Measurements from ENCODE around the gene CROCC2. TPM values are rescaled to one million over a fixed set of nuclear protein-coding genes. Genes with fewer than 3 reads are reported as not detected.

CROCC2 gene
- total and polyA plus RNA-seq, 10 of the 15 experiments (the other 5 are each of a cell fraction or from before 2014, with no cell fraction given): not detected

- peak; percentile 9; the same call in 1 of the 2 replicates for TF ChIP-seq RUNX3 (IDR thresholded peaks at IDR 0.05; ENCODE audit: low read length)
- no peak for TF ChIP-seq REST (IDR thresholded peaks at IDR 0.05; ENCODE audit: low read depth, low read length)
- TF ChIP-seq MTA2 (IDR thresholded peaks at IDR 0.05; ENCODE audit: low read depth): peak; percentile 94
- no peak for TF ChIP-seq ESRRA (IDR thresholded peaks at IDR 0.05; ENCODE audit: low read length)
- no peak for TF ChIP-seq ZNF622 (IDR thresholded peaks at IDR 0.05)
- no peak for TF ChIP-seq BCL3 (IDR thresholded peaks at IDR 0.05; ENCODE audit: borderline replicate concordance, insufficient read depth, low read depth, low read length, poor library complexity, severe bottlenecking)
- TF ChIP-seq ZBED1 (IDR thresholded peaks at IDR 0.05; ENCODE audit: borderline replicate concordance): no peak
- no peak for TF ChIP-seq ATF2 (IDR thresholded peaks at IDR 0.05; ENCODE audit: low read length)
- TF ChIP-seq CREM (IDR thresholded peaks at IDR 0.05; ENCODE audit: low read depth): peak; percentile 84
- TF ChIP-seq CHD2 (IDR thresholded peaks at IDR 0.05; ENCODE audit: borderline replicate concordance, low read depth, low read length): no peak
- no peak for TF ChIP-seq BRCA1 (IDR thresholded peaks at IDR 0.05; ENCODE audit: low read depth, low read length)
- 0 out of 2 replicates have a peak, but pooled peaks have one; percentile 45 for TF ChIP-seq SMARCA5 (IDR thresholded peaks at IDR 0.05)
- TF ChIP-seq SUPT20H (IDR thresholded peaks at IDR 0.05; ENCODE audit: borderline replicate concordance, control insufficient read depth, low read depth, low read length): no peak
- TF ChIP-seq PRDM15 (CRISPR knock-in tag; IDR thresholded peaks at IDR 0.05): no peak
- 0 out of 2 replicates have a peak, but pooled peaks have one; percentile 58 for TF ChIP-seq POLR2AphosphoS5 (IDR thresholded peaks at IDR 0.05; ENCODE audit: low read length)
- no peak for TF ChIP-seq CEBPZ (IDR thresholded peaks at IDR 0.05; ENCODE audit: low read depth, low read length)
- TF ChIP-seq RBBP5 (conservative IDR thresholded peaks at IDR 0.05): no peak
These were observed 135.5 kb downstream of the CROCC2 start (continued) for GRCh38 chr2:241041589-241042158.

All from GM12878 (cell line).